GM23338 (cell line): Measurements from ENCODE around the gene ANG. TPM values are rescaled to one million over a fixed set of nuclear protein-coding genes. Genes with fewer than 3 reads are reported as not detected.

Experiments
- ATAC-seq: fragments of 200-7000 bp; cut with Tn5 transposase; 3 replicates; pipeline ENCODE4 v1.9.1; 2020
- DNase-seq: peaks from one replicate; pipeline ENCODE4 v3.0.0-alpha.2; 2015; ENCODE audit warnings: low spot score
- H2AFZ ChIP-seq: fragments of 200-600 bp; sonication (generic); 2 replicates; pipeline ENCODE4 v1.8.0; 2016; ENCODE audit warnings: antibody characterized with exemption, mild to moderate bottlenecking, moderate library complexity
- H3F3A ChIP-seq: fragments of 200-600 bp; sonication (generic); replicated peaks from 2 replicates; pipeline ENCODE4 v1.8.0; 2017; ENCODE audit warnings: antibody characterized with exemption, mixed run types, low read depth
- H3K27ac ChIP-seq: fragments of 200-600 bp; sonication (generic); 2 replicates; pipeline ENCODE4 v1.6.1; 2016; ENCODE audit warnings: low read depth
- H3K27me3 ChIP-seq: fragments of 200-600 bp; sonication (generic); 2 replicates; pipeline ENCODE4 v1.8.0; 2016; ENCODE audit warnings: mild to moderate bottlenecking, mixed run types, moderate library complexity; ENCODE audit not compliant: insufficient read depth
- H3K36me3 ChIP-seq: fragments of 200-600 bp; sonication (generic); 2 replicates; pipeline ENCODE4 v1.8.0; 2016; ENCODE audit warnings: mild to moderate bottlenecking; ENCODE audit not compliant: insufficient read depth
- H3K4me1 ChIP-seq: fragments of 200-600 bp; sonication (generic); 2 replicates; pipeline ENCODE4 v1.8.0; 2016; ENCODE audit warnings: mild to moderate bottlenecking, moderate library complexity; ENCODE audit not compliant: insufficient read depth
- H3K4me2 ChIP-seq: fragments of 200-600 bp; sonication (generic); 2 replicates; pipeline ENCODE4 v1.7.1; 2017; ENCODE audit warnings: mixed run types
- H3K4me3 ChIP-seq: fragments of 200-600 bp; sonication (generic); 2 replicates; pipeline ENCODE4 v1.6.1; 2016; ENCODE audit warnings: mixed run types
- H3K79me2 ChIP-seq: fragments of 200-600 bp; sonication (generic); replicated peaks from 2 replicates; pipeline ENCODE4 v1.8.0; 2017; ENCODE audit warnings: mild to moderate bottlenecking; ENCODE audit not compliant: insufficient read depth
- H3K9me2 ChIP-seq: fragments of 200-600 bp; sonication (generic); 2 replicates; pipeline ENCODE4 v1.8.0; 2017; ENCODE audit not compliant: insufficient read depth
- H4K20me1 ChIP-seq: fragments of 200-600 bp; sonication (generic); replicated peaks from 2 replicates; pipeline ENCODE4 v1.8.0; 2017; ENCODE audit warnings: mild to moderate bottlenecking; ENCODE audit not compliant: insufficient read depth
- H3K27ac Mint-ChIP-seq: 2 replicates; pipeline ENCODE4 v1.8.0; 2020; ENCODE audit warnings: inconsistent platforms, mild to moderate bottlenecking, moderate library complexity, mixed read lengths
- H3K27me3 Mint-ChIP-seq: 3 replicates; pipeline ENCODE4 v1.8.0; 2022; ENCODE audit warnings: low read depth, mild to moderate bottlenecking, moderate library complexity, mixed read lengths, inconsistent platforms; ENCODE audit not compliant: insufficient read depth, poor library complexity
- H3K36me3 Mint-ChIP-seq: 3 replicates; pipeline ENCODE4 v1.8.0; 2021; ENCODE audit warnings: low read depth, mild to moderate bottlenecking, inconsistent platforms, moderate library complexity, mixed read lengths
- H3K4me1 Mint-ChIP-seq: 3 replicates; pipeline ENCODE4 v1.8.0; 2020; ENCODE audit warnings: mild to moderate bottlenecking, inconsistent platforms, mixed read lengths
- H3K4me3 Mint-ChIP-seq: 3 replicates; pipeline ENCODE4 v1.8.0; 2021; ENCODE audit warnings: moderate library complexity, mild to moderate bottlenecking, inconsistent platforms, mixed read lengths
- H3K9me3 Mint-ChIP-seq: 3 replicates; pipeline ENCODE4 v1.8.0; 2020; ENCODE audit warnings: moderate library complexity, mild to moderate bottlenecking, inconsistent platforms, mixed read lengths
- CREB1 ChIP-seq: fragments of 250-450 bp; sonication (Bioruptor Pico); IDR thresholded peaks from 2 replicates; pipeline ENCODE4 v1.5.0; 2020; ENCODE audit warnings: low read depth, mild to moderate bottlenecking, moderate library complexity
- CTCF ChIP-seq, 2 experiments: fragments of 200-600 bp in 1 of 2; sonication (generic) in 1 of 2; conservative IDR thresholded peaks; 2 replicates each; pipeline versions ENCODE4 v1.5.1 to v1.6.1; 2016 to 2017; ENCODE audit warnings: antibody characterized with exemption in 2 of 2, low read depth in 2 of 2, mild to moderate bottlenecking in 2 of 2, moderate library complexity in 1 of 2
- EZH2 ChIP-seq: fragments of 200-600 bp; sonication (generic); IDR thresholded peaks from one replicate; pipeline ENCODE4 v1.8.0; 2017; ENCODE audit warnings: antibody characterized with exemption, mild to moderate bottlenecking, low read depth; ENCODE audit not compliant: unreplicated experiment
- EZH2phosphoT487 ChIP-seq: fragments of 200-600 bp; sonication (generic); IDR thresholded peaks from one replicate; pipeline ENCODE4 v1.8.1; 2018; ENCODE audit warnings: antibody characterized with exemption; ENCODE audit not compliant: unreplicated experiment
- NANOG ChIP-seq: IDR thresholded peaks from 2 replicates; pipeline ENCODE4 v1.6.1; 2016; ENCODE audit warnings: antibody characterized with exemption, borderline replicate concordance
- POLR2AphosphoS5 ChIP-seq: IDR thresholded peaks from 2 replicates; pipeline ENCODE4 v1.6.1; 2016; ENCODE audit warnings: antibody characterized with exemption, low read depth
- STAT1 ChIP-seq: IDR thresholded peaks from one replicate; pipeline ENCODE4 v1.6.1; 2016; ENCODE audit warnings: antibody characterized with exemption; ENCODE audit not compliant: unreplicated experiment
- ZNF114 ChIP-seq: fragments of 250-450 bp; sonication (Bioruptor Pico); IDR thresholded peaks from 2 replicates; pipeline ENCODE4 v1.5.0; 2020; ENCODE audit warnings: mild to moderate bottlenecking, moderate library complexity
- ZNF331 ChIP-seq: fragments of 250-450 bp; sonication (Bioruptor Pico); IDR thresholded peaks from 2 replicates; pipeline ENCODE4 v1.5.0; 2020; ENCODE audit warnings: low read depth, mild to moderate bottlenecking, moderate library complexity
- ZNF462 ChIP-seq: fragments of 250-450 bp; sonication (Bioruptor Pico); IDR thresholded peaks from 2 replicates; pipeline ENCODE4 v1.5.0; 2020; ENCODE audit warnings: mild to moderate bottlenecking, moderate library complexity
- polyA plus RNA-seq: library from polyadenylated mRNA; unstranded; fragments of >200 nt; fragmentation: Nextera tagmentation; extraction: Ambion mirVana; gene quantifications from 2 replicates; pipeline ENCODE4 v1.2.1, GENCODE V29; 2016
- total RNA-seq: library from RNA; depleted of rRNA; stranded (reverse); fragments of >200 nt; shearing (Covaris generic); gene quantifications from 2 replicates; pipeline ENCODE4 v1.2.3, GENCODE V29; 2014
- TF ChIP-seq, protein P1 (sequence below): IDR thresholded peaks from 2 replicates; pipeline ENCODE4 v1.6.1; 2016; ENCODE audit warnings: antibody characterized with exemption
- TF ChIP-seq, protein P2 (sequence below): IDR thresholded peaks from one replicate; pipeline ENCODE4 v1.6.1; 2018; ENCODE audit warnings: antibody characterized with exemption; ENCODE audit not compliant: unreplicated experiment

The ANG gene
- total and polyA plus RNA-seq, 2 experiments from 2014 or later, result 2.3 to 3.7 TPM

DNA sequence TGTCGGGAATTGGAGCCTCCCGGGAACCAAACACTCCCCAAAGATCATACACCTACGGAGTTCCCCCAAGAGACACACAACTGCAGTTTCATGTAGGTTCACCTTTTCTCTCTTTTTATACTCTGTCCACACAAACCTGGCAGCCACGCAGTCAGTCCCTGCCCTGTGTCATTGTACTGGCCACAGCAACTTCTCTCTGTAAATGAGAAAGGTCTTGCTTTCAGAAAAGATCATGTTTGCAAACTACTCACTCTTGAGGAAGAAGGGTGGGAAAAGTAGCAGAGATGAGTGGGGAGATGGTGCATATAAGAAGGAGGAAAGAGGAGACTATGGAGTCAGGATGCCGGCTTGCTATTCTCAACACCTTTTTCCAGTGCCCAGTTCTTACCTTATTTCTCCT lies 10.4 kb downstream of the ANG start (continued):
- TF ChIP-seq ZNF462 (no peak), POLR2AphosphoS5 (no peak), EZH2phosphoT487 (no peak)

DNA sequence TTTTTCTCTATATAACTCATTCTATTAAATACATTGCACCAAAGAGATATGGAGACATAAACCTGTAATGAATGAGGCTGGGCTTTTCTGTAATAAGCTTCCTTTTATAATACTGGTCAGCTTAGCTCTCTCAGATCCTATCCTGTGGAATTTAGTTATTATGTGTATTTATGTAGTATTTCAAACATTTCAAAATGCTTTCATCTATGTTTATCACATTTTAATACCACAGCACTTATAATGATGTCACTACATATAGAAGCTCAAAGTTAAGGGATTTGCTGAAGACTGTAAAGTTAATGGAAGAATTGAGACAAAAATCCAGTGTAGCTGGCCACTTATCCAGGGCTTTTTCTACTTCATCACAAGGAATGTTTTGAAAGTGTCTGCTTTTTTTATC lies 11.4 kb downstream of the ANG start:
- H3K4me3 Mint-ChIP-seq, result no peak overlapping the region
- ATAC-seq, result no peak
- H3K27me3 ChIP-seq, result no peaks in the 10 kb centered on the region
- no peaks in the 10 kb centered on the region for H3K36me3 ChIP-seq
- H3K27ac ChIP-seq, result no peak overlapping the region
- peaks cover 21% of the 10 kb centered on the region for H3K4me1 Mint-ChIP-seq
- no peak overlapping the region for H3K4me3 ChIP-seq
- no peaks in the 10 kb centered on the region for H4K20me1 ChIP-seq
- H3K27me3 Mint-ChIP-seq, result peaks cover 2% of the 10 kb centered on the region
- no peaks in the 10 kb centered on the region for H3K4me1 ChIP-seq
- H3K9me2 ChIP-seq, result no peaks in the 10 kb centered on the region
- H3K79me2 ChIP-seq, result no peaks in the 10 kb centered on the region
- no peak for DNase-seq
- H3K36me3 Mint-ChIP-seq, result peaks cover 46% of the 10 kb centered on the region
- H3K27ac Mint-ChIP-seq, result no peak overlapping the region
- H2AFZ ChIP-seq, result no peak overlapping the region
- TF ChIP-seq POLR2AphosphoS5 (no peak), NANOG (no peak), STAT1 (no peak), ZNF331 (CRISPR knock-in tag) (no peak), CTCF (conservative IDR thresholded peaks at IDR 0.05; ENCODE audit: low read depth in 2 of 2) (no peak), ZNF114 (CRISPR knock-in tag) (no peak), CREB1 (no peak), EZH2 (no peak)
- TF ChIP-seq, protein P1, sequence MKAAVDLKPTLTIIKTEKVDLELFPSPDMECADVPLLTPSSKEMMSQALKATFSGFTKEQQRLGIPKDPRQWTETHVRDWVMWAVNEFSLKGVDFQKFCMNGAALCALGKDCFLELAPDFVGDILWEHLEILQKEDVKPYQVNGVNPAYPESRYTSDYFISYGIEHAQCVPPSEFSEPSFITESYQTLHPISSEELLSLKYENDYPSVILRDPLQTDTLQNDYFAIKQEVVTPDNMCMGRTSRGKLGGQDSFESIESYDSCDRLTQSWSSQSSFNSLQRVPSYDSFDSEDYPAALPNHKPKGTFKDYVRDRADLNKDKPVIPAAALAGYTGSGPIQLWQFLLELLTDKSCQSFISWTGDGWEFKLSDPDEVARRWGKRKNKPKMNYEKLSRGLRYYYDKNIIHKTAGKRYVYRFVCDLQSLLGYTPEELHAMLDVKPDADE, result no peak
- TF ChIP-seq, protein P2, sequence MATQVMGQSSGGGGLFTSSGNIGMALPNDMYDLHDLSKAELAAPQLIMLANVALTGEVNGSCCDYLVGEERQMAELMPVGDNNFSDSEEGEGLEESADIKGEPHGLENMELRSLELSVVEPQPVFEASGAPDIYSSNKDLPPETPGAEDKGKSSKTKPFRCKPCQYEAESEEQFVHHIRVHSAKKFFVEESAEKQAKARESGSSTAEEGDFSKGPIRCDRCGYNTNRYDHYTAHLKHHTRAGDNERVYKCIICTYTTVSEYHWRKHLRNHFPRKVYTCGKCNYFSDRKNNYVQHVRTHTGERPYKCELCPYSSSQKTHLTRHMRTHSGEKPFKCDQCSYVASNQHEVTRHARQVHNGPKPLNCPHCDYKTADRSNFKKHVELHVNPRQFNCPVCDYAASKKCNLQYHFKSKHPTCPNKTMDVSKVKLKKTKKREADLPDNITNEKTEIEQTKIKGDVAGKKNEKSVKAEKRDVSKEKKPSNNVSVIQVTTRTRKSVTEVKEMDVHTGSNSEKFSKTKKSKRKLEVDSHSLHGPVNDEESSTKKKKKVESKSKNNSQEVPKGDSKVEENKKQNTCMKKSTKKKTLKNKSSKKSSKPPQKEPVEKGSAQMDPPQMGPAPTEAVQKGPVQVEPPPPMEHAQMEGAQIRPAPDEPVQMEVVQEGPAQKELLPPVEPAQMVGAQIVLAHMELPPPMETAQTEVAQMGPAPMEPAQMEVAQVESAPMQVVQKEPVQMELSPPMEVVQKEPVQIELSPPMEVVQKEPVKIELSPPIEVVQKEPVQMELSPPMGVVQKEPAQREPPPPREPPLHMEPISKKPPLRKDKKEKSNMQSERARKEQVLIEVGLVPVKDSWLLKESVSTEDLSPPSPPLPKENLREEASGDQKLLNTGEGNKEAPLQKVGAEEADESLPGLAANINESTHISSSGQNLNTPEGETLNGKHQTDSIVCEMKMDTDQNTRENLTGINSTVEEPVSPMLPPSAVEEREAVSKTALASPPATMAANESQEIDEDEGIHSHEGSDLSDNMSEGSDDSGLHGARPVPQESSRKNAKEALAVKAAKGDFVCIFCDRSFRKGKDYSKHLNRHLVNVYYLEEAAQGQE, result no peak
- no peaks in the 10 kb centered on the region for H3K9me3 Mint-ChIP-seq
- H3F3A ChIP-seq, result no peaks in the 10 kb centered on the region
- H3K4me2 ChIP-seq, result no peak overlapping the region
